Coronary artery (tissue), 2 donors: ENCODE data around the gene INPP5A.

ENCODE experiments used
- DNase-seq: peaks from one replicate; pipeline ENCODE4 v3.0.0-alpha.2; 2017; ENCODE audit warnings: low spot score
- H3K27ac ChIP-seq, 2 donors: fragments of 200-600 bp; sonication (generic); one replicate each; pipeline ENCODE4 v1.5.1; 2016 to 2019
- H3K4me3 ChIP-seq: fragments of 200-600 bp; sonication (generic); 2 replicates; pipeline ENCODE4 v1.5.1; 2016; ENCODE audit warnings: mild to moderate bottlenecking, moderate library complexity
- CTCF ChIP-seq: fragments of 200-600 bp; sonication (generic); IDR thresholded peaks from one replicate; pipeline ENCODE4 v1.5.1; 2019; ENCODE audit warnings: antibody characterized with exemption

INPP5A gene

GRCh38 chr10:132725202-132725601 is 187.6 kb downstream of the INPP5A start:
- Histone ChIP-seq H3K4me3 (no peak overlapping the region), H3K27ac (no peak overlapping the region)
- no peak for TF ChIP-seq CTCF
- no peak for DNase-seq

- H3K27ac ChIP-seq: no peak overlapping the region
- DNase-seq: no peak
- no peak for TF ChIP-seq CTCF
- no peak overlapping the region for H3K4me3 ChIP-seq
Measured at GRCh38 chr10:132726194-132726593, 188.6 kb downstream of the INPP5A start.

GRCh38 chr10:132726951-132727350 is 189.4 kb downstream of the INPP5A start:
- TF ChIP-seq CTCF: no peak
- Histone ChIP-seq H3K27ac (no peak overlapping the region), H3K4me3 (no peak overlapping the region)
- DNase-seq: no peak

- H3K4me3 ChIP-seq: no peak overlapping the region
- DNase-seq: no peak
- no peak for TF ChIP-seq CTCF
- no peak overlapping the region for H3K27ac ChIP-seq
Measured at GRCh38 chr10:132727411-132727810, 189.8 kb downstream of the INPP5A start.

GRCh38 chr10:132728321-132728720 is 190.7 kb downstream of the INPP5A start:
- H3K27ac ChIP-seq: no peak overlapping the region
- DNase-seq: no peak
- no peak for TF ChIP-seq CTCF

GRCh38 chr10:132728741-132729140 is 191.2 kb downstream of the INPP5A start:
- Histone ChIP-seq H3K4me3 (no peak overlapping the region), H3K27ac (no peak overlapping the region)
- DNase-seq: no peak
- no peak for TF ChIP-seq CTCF

More at GRCh38 chr10:132728321-132728720, 190.7 kb downstream of the INPP5A start:
- H3K4me3 ChIP-seq: no peak overlapping the region

- DNase-seq: no peak
- no peak for TF ChIP-seq CTCF
- Histone ChIP-seq H3K4me3 (no peak overlapping the region), H3K27ac (no peak overlapping the region)
Measured at GRCh38 chr10:132729810-132730572, 192.4 kb downstream of the INPP5A start.
